Glutamatergic neuron (in vitro differentiated cells): ENCODE results near the gene DPM2. TPM values are rescaled to one million over a fixed set of nuclear protein-coding genes. Genes with fewer than 3 reads are reported as not detected.

Source experiments
- DNase-seq: peaks from one replicate; pipeline ENCODE4 v3.0.0; 2022
- H3K27ac Mint-ChIP-seq: one replicate; pipeline ENCODE4 v1.8.0; 2020; ENCODE audit warnings: mild to moderate bottlenecking, mixed read lengths, inconsistent platforms; ENCODE audit not compliant: unreplicated experiment
- H3K27me3 Mint-ChIP-seq: one replicate; pipeline ENCODE4 v1.8.0; 2020; ENCODE audit warnings: mild to moderate bottlenecking, moderate library complexity, mixed read lengths, inconsistent platforms; ENCODE audit not compliant: unreplicated experiment
- H3K36me3 Mint-ChIP-seq: one replicate; pipeline ENCODE4 v1.8.0; 2020; ENCODE audit warnings: mild to moderate bottlenecking, mixed read lengths, inconsistent platforms; ENCODE audit not compliant: unreplicated experiment
- H3K4me1 Mint-ChIP-seq: one replicate; pipeline ENCODE4 v1.8.0; 2020; ENCODE audit warnings: mild to moderate bottlenecking, low read depth, mixed read lengths, inconsistent platforms; ENCODE audit not compliant: unreplicated experiment
- H3K4me3 Mint-ChIP-seq: one replicate; pipeline ENCODE4 v1.8.0; 2020; ENCODE audit warnings: mild to moderate bottlenecking, mixed read lengths, inconsistent platforms; ENCODE audit not compliant: unreplicated experiment
- H3K9me3 Mint-ChIP-seq: one replicate; pipeline ENCODE4 v1.8.0; 2020; ENCODE audit warnings: mild to moderate bottlenecking, moderate library complexity, mixed read lengths, inconsistent platforms; ENCODE audit not compliant: unreplicated experiment
- total RNA-seq: library from RNA; stranded (reverse); fragmentation: NEBNext Ultra II Directional; extraction: Animal tissue kit (Norgen Biotek cat#: 25700); gene quantifications from one replicate; pipeline ENCODE4 v1.2.1, GENCODE V29; 2021; ENCODE audit not compliant: unreplicated experiment
- TF ChIP-seq, protein P1 (sequence below): fragments of 200-600 bp; sonication (generic); IDR thresholded peaks from one replicate; pipeline ENCODE4 v1.5.0; 2021; ENCODE audit not compliant: partially characterized antibody, unreplicated experiment

Gene DPM2
- total RNA-seq, 1 donor from 2014 or later, result 35.3 TPM

DNA sequence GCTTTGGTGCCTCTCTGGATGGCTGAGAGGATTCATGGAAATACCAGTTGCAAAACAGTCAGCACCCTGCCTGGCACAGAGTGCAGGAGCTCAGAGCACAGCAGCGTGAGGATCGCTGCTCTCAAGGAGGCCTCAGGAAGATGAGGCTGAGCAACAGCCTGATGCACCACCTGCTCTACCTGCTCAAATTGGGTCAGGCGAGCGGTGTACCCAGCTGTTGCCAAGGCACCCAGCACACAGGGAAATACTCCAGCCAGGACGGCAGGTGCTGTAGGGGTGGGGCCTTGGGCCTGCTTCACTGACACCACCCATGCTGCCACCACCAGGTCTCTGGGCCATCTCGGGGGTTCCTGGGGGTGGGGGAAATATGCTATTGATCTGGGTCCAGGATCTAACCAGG, 38.8 kb upstream of the DPM2 start:
- no peak for DNase-seq
- Mint-ChIP-seq H3K27ac (no peak overlapping the region), H3K36me3 (no peaks in the 10 kb centered on the region), H3K4me1 (peaks cover 20% of the 10 kb centered on the region), H3K27me3 (peaks cover 16% of the 10 kb centered on the region), H3K4me3 (no peak overlapping the region), H3K9me3 (peaks cover 3% of the 10 kb centered on the region)
- TF ChIP-seq, protein P1, sequence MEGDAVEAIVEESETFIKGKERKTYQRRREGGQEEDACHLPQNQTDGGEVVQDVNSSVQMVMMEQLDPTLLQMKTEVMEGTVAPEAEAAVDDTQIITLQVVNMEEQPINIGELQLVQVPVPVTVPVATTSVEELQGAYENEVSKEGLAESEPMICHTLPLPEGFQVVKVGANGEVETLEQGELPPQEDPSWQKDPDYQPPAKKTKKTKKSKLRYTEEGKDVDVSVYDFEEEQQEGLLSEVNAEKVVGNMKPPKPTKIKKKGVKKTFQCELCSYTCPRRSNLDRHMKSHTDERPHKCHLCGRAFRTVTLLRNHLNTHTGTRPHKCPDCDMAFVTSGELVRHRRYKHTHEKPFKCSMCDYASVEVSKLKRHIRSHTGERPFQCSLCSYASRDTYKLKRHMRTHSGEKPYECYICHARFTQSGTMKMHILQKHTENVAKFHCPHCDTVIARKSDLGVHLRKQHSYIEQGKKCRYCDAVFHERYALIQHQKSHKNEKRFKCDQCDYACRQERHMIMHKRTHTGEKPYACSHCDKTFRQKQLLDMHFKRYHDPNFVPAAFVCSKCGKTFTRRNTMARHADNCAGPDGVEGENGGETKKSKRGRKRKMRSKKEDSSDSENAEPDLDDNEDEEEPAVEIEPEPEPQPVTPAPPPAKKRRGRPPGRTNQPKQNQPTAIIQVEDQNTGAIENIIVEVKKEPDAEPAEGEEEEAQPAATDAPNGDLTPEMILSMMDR, result no peak

DNA sequence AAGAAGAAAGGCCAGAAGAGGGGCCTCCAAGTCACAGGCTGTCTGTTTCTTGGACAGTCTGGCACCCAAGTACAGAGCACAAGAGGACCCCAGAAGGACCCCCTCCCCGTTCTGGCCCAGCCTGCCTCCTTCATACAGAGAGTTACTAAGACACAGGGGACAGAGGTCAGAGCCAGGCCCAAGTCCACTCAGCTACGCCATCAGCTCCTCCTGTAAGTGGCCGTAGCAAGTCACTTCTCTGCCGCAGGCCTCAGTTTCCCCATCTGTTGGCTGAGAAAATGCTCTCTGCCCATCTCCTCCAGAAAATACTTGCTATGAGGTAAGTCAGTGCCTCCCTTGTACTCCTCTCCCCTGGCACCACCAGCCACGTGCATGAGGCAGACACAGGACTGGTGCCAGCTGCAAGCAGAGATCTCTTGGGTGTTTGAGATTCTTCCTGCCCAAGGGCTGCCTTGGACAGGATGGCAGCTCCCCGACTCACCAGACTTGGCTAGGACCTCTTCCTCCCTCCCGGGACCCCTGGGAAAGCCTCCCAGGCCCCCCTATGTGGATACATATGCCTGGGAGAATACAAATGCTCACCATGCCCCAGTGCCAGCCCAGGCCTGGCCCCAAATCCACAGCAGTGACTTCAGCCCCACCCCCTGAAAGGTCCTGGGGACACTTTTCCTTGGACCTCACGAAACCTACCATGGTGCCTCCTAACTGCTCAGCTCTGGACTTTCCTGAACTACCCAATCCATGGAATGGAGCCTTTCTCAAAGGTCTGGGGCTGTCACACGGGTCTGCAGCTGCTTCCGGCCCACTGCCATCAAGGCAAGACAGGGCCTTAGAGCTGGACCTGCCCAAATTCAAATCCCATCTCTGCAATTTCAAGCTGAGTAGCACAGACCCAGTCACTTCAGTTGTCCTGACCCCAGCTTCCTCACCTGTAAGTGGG, 38.0 kb upstream of the DPM2 start:
- no peak for DNase-seq
- H3K27ac Mint-ChIP-seq, result no peak overlapping the region
- TF ChIP-seq, protein P1, result no peak
- no peaks in the 10 kb centered on the region for H3K36me3 Mint-ChIP-seq
- peaks cover 11% of the 10 kb centered on the region for H3K27me3 Mint-ChIP-seq
- peaks cover 19% of the 10 kb centered on the region for H3K4me1 Mint-ChIP-seq
- peaks cover 3% of the 10 kb centered on the region for H3K9me3 Mint-ChIP-seq
- no peak overlapping the region for H3K4me3 Mint-ChIP-seq

DNA sequence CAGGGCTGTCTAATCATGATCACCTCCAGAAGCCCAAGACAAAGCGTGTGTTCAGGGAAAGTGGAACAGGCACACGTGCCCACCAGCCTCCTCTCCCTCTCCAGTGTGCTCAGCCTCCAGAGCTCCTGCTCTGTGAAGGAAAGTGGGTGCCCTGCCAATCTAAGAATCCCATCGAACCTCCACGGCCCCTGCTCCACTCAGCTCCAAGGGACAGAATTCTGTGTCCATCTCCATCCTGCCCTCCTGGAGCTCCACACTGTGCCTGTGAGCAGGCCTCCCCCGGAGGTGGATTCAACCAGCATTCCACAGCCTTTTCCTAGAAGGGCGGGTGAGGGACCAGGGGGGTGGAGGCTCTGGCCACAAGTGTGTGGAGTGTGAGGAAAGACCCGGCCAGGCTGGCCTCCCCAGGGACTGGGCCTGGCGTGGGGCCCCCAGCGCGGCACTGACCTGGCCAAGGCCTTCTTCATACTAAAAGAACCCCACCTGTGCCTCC, 37.2 kb upstream of the DPM2 start:
- Mint-ChIP-seq H3K4me1 (peaks cover 25% of the 10 kb centered on the region), H3K27ac (peak overlapping the region; percentile 9), H3K36me3 (no peaks in the 10 kb centered on the region), H3K27me3 (peaks cover 8% of the 10 kb centered on the region), H3K9me3 (peaks cover 3% of the 10 kb centered on the region), H3K4me3 (no peak overlapping the region)
- TF ChIP-seq, protein P1, result no peak
- no peak for DNase-seq

DNA sequence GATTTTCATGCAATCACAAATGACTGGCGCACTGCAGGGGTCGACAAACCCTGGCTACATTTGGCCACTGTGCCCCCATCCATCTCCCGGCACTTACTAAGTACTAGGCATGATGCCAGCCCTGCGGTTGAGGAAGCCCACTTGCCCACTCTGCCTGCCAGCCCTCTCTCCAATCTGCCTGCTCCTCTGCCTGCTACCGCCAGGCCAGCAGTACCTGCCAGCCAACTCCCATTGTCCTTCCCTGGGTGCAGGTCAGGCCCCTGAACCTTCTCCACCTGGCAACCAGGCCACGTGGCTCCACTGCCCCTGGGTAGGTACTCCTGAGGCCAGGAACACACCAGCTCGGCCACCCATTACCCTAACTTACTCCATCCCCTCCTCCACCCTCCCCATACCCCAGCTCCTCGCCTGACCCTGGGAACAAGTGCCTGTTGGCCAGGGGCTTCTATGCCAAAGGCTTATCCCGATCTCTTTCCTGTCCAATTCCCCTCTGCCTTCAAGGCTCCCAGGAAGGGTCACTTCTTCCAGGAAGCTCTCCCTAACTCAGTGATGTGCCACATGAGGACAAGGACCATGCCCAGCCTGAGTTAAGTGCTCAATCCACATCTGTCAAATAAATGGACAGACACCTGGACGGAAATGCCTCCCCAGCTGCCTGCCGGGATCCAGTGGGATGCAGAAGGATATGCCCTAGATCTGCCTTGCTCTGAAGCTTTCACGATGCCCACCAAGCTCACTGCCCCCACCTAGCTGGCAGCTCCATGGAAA, 36.5 kb upstream of the DPM2 start:
- TF ChIP-seq, protein P1, result no peak
- H3K4me1 Mint-ChIP-seq, result peaks cover 28% of the 10 kb centered on the region
- DNase-seq, result no peak
- no peak overlapping the region for H3K4me3 Mint-ChIP-seq
- H3K27me3 Mint-ChIP-seq, result peaks cover 9% of the 10 kb centered on the region
- peak overlapping the region; percentile 57 for H3K27ac Mint-ChIP-seq
- no peaks in the 10 kb centered on the region for H3K36me3 Mint-ChIP-seq
- H3K9me3 Mint-ChIP-seq, result peaks cover 5% of the 10 kb centered on the region
